PFSK-1 (cell line): Measurements from ENCODE around the gene DUS2.

Source experiments
- FOXP2 ChIP-seq: optimal IDR thresholded peaks from 2 replicates; pipeline ENCODE3; 2011; ENCODE audit warnings: borderline replicate concordance, control low read depth, inconsistent platforms; ENCODE audit not compliant: insufficient read depth; ENCODE audit errors: extremely low read length, extremely low read depth
- POLR2AphosphoS5 ChIP-seq: IDR thresholded peaks from 2 replicates; pipeline ENCODE4 v1.6.1; 2012; ENCODE audit warnings: low read depth, mild to moderate bottlenecking, control low read depth, low read length, moderate library complexity
- REST ChIP-seq, 2 experiments: IDR thresholded peaks; 2 replicates each; pipeline versions ENCODE4 v1.6.1 to v1.8.0; 2011 to 2012; ENCODE audit warnings: low read depth in 2 of 2, low read length in 2 of 2, control low read depth in 1 of 2, inconsistent platforms in 1 of 2, mild to moderate bottlenecking in 1 of 2, moderate library complexity in 1 of 2; ENCODE audit not compliant: insufficient read depth in 1 of 2
- SIN3A ChIP-seq: IDR thresholded peaks from 2 replicates; pipeline ENCODE4 v1.6.1; 2012; ENCODE audit warnings: mild to moderate bottlenecking, low read length, moderate library complexity, borderline replicate concordance; ENCODE audit not compliant: insufficient read depth
- TAF1 ChIP-seq: IDR thresholded peaks from 2 replicates; pipeline ENCODE4 v1.6.1; 2012; ENCODE audit warnings: low read length, control low read depth, borderline replicate concordance; ENCODE audit not compliant: insufficient read depth

- TF ChIP-seq REST (IDR thresholded peaks at IDR 0.05; ENCODE audit: insufficient read depth in 1 of 2, low read depth in 2 of 2, low read length in 2 of 2), result no peak
- TF ChIP-seq POLR2AphosphoS5, result no peak
- no peak for TF ChIP-seq TAF1
- TF ChIP-seq SIN3A, result no peak
- TF ChIP-seq FOXP2, result no peak
These were observed 34.4 kb upstream of the DUS2 start for GRCh38 chr16:67988675-67989074.
